GM18867 (cell line): ENCODE results near the gene STIM2.

ENCODE experiments used
- ATAC-seq: cut with Tn5 transposase; IDR thresholded peaks from one replicate; pipeline ENCODE4 v1.9.1; 2021; ENCODE audit warnings: mild to moderate bottlenecking, moderate library complexity; ENCODE audit not compliant: unreplicated experiment

The STIM2 gene

DNA sequence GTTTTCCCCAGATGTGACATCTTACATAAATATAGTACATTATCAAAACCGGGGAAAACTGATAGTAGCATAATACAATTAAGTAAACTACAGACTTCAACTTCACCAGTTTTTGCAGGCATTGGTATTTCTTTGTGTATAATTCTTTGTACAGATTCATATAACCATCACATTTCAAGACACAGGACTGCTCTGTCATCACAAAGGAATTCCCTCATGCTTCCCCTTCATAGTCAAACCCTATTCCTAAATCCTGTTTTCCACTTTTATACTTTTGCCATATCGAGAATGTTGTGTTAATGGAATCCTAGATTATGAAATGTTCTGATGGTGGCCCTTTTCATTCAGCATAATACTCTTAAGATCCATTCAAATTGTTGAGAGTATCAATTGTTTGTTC, 36.0 kb downstream of the STIM2 start:
- ATAC-seq, result no peak

DNA sequence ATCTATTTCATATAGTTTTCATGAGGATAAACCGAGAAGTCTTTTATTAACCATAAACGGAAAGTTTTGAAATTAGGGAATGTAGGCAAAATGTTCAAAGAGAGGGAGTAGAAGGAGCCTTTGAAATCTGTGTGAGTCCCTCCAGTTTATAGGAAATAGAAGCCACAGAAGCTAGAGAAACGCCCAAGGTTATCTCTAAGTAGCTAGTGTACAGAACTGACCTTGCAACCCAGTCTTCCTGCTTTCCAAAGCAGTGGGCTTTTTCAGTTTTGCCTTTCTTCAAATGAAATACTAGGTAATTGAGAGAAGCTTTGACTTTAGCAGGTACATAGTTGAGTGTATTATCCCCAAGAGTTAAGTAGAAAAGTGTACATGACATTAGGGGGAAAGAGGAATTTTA, 39.4 kb downstream of the STIM2 start:
- ATAC-seq, result no peak

DNA sequence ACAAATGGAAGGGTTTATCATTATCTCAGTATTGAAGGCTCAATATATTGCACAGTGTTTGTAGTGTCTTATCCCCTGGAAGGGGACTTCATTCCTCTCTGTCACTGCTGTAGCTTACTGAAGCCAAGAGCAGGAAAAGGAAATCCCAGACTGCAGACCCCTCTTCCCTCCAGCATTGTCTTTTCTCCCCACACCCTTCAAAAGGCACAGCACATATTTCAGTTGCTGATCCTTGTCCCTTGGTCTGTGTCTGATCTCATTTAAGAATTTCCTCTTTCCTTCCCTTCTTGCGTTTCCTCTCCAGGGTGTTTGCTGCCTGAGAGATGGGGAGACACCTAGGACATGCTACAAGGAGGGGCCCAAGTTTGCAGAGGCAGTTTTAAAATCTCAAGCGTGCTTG, 40.1 kb downstream of the STIM2 start:
- ATAC-seq, result no peak

DNA sequence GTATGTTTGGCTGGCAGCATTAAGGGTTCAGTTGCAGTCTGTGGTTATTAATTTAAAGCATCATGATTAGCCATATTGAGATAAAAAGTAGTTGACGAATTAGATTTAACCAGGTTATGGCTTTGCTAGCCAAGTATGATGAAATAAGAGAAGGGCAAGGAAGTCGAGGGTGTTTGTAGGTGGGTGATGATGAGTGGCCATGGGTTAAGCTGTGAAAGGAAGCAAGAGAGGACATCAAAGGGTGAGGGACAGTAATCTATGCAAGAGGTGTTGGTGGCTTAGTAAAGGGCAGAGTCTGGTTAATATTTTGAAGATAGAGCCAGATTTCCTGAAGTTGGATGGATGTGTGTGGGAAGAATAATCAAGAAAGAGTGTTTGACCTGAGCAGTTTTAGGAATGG, 44.5 kb downstream of the STIM2 start:
- no peak for ATAC-seq

DNA sequence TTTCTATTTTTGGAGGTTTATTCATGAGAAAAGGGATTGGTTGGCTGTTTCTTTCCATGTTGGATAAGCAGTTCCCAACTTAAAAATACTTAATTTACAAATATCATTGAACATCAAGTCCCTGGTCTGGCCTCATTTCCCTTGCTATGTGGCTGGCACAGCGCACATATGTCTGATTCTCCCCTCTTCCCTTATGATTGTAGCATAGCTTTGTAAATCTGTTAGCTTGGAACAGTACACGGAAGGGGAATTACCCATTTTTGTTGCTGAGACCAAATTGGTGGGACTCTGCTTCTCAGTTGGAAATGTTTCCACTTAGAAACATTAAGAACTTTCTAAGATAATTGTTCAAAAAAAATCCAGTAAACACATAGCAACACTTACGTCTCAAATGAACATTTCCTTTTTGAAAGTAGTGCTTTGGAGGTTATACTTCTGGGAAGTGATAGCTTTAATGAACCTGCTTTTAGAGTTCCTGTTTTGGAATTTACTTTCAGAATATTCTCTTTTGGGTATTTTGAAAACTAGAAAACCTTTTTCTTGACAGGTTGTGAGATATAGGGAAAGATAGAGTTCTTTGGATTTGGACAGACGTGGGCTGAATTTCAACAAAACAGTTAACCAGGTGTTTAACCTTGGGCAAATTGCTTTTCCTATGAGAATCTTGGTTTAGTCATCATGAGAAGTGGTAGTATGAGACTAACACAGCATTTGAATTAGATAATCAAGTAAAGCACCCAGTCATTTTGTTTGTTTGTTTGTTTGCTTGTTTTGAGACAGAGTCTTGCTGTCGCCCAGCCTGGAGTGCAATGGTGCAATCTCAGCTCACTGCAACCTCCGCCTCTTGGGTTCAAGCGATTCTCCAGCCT, 47.3 kb downstream of the STIM2 start:
- no peak for ATAC-seq

DNA sequence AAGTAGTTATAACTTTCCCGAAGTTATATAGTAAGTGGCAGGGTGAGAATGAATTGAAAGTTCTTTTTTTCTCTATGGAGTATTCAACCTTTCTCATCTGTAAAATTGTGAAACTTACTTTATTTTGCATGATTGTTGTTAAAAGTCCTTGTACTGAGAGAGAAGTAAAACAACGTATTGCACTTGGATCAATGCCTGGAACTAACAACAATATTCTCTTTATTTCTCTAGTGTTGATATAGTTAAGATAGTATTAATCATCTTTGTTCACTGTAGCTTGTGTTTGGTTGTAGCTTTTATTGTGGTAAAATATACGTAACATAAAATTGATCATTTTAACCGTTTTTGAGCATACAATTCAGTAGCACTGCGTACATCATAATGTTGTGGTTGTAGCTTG, 48.7 kb downstream of the STIM2 start:
- ATAC-seq, result no peak

DNA sequence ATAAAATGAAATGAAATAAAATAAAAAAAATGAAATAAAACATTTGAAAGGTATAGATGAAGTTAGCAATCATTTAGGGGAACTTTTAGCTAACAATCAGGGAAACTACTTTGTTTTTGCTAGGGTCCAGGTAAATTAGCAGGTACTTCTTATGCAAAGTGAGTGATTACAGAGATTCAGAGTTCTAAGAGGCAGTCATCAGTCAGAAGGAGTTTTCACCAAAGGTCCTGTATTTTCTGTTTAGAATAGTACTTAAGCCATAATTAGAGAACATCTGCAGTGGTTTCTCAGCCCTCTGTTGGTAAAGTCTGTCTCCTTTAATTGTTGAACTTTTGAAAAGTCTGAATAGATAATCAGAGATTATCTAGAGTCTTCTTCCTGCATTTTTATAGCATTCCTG, 50.6 kb downstream of the STIM2 start:
- ATAC-seq, result no peak

DNA sequence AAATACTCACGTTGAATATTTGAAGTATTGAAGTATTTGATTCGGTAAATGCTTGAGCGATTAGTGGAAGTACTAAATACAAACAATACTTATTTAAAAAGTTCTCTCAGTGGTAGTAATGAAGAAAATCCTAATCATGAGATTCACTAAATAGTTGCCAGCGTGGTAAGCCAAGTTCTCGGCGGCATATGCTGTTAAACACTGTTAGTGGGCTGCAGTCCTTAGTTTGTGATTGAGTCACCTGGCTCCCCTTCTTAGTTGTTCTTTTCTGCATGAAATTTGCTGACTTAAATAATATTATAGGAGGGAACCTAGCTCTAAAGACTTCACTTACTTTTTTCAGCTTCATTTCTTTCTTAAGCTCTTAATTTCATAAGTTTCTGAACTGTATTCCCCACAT, 51.4 kb downstream of the STIM2 start:
- no peak for ATAC-seq

DNA sequence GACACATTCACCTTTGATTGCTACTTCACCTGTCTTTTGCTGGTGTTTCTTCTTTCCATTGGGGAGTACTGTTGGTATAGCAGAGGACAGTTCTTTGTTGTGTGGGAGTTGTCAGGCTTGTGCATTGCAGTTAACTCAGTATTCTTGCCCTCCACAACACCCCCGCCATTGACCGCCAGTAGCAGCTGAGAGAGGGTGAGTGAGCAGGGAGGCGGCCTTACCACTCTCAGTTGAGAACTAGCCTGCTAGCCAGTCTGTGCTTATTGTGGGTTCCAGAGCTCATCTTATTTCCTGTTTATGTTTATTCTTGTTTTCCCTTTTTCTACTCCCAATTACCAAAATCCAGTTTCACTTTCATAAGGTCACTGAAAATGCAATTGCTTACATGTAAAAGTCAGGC, 52.2 kb downstream of the STIM2 start:
- ATAC-seq, result peak; percentile 72

DNA sequence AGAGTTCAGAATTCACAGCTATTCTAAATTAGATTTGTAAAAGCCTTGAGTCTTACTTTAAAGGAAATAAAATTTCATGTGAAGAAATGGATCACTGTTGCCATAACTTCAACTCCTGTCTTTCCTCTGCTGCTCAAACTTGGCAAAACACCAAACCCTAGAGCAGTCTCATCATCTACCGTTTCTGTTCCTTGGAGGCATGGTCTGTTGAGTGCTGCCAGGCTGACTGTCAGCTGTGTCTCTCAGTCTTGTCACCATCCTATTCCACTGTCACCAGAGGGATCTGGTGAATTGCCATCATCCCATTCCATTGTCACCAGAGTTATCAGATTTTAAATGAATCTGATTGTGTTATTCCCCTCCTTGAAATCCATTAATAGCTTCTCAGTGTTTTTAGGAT, 55.6 kb downstream of the STIM2 start:
- no peak for ATAC-seq

DNA sequence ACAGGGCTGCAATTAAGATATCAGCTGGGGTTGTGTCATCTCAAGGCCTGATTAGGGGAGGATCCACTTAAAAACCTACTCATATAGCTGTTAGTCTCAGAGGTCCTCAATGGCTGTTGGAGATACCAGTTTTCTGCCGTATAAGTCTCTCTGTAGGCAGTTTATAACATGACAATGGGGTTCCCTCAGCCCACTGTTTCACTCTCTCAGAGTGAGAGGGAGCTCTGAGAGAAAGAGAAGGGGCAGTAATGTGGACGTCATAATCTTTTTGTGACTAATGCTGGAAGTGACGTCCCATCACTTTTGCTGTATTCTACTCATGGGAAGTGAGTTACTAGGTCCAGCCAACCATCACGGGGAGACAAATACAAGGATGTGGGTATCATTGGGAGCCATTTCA, 70.3 kb downstream of the STIM2 start:
- no peak for ATAC-seq

DNA sequence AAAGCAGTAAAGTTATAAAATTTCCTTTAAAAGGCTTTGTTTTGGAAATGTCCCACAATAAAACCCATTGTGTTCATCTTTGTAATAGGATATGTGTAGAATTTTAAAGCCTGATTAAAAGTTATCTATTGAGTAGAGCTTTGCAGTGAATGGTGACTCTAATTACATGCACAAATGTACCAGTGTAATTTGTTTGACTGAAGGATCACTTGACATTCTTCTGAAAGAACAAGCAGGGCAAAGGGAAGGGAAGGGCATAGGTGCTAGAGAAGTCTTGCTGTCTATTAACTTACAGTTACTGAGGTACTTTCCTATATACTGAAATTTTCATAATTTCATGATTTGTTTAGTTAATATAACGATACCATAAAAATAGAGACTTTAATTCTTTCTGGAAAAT, 70.8 kb downstream of the STIM2 start:
- ATAC-seq, result no peak

DNA sequence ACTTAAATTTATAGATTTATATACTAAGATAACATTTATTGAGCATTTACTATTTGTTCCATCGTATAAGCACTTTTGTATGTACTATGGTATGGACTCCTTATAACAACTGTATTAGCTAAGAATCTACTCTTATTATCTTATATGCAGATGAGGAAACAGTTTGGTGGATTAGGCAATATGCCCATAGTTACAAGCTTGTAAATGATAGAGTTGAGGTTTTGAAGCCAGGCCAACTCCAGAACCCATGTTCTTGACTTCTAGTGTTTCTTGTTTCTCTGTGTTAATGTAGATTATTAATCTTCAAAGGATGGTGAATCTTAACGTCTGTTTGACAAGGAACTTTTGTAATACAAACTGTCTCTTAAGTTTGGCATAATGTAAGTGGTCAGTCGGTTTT, 71.3 kb downstream of the STIM2 start:
- ATAC-seq, result no peak

DNA sequence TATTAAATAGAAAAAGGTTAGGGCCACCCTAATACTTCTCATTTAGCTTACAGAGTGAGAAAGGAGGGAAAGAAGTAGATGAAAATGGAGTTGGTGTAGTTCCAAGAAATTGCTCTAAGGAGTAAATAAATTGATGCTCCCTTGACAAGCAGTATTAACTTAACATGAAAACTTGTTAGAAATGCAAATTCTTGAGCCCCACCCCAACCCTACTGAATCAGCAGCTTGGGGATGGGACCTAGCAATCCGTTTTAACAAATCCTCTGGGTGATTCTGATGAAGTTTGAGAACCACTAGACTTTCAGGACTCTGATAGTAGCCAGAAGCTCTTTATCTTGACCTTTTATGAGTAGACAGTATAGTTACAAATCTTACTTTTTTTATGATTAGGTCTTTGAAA, 74.8 kb downstream of the STIM2 start:
- ATAC-seq, result no peak

DNA sequence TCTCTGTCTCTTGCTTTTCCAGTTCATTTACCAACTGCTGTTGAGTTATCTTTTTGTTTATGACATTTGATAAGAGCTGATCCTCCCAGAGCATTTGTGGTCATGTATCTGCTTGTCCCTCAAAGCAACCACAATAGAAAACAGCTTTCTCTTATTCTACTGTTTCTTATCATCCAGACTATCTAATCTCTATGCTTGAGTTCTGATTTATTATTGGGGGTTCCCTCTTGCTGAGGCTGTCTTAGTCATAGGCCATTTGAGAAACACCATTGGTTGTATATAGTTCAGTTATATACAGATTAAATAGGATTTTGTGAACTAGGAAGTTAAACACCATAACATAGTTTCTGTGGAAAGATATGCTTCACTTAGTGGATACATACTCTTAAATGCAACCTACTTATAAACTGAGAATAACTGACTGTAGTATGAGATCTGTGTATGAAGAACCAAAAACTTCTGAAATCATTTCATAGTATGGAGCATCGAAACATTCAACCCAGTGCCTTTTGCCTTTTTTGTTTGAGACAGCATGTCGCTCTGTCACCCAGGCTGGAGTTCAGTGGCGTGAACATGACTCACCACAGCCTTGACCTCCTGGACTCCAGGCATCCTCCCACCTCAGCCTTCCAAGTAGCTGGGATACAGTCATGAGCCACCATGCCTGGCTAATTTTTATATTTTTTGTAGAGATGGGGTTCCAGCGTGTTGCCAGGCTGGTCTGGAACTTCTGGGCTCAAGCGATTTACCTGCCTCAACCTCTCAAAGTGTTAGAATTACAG, 75.8 kb downstream of the STIM2 start:
- ATAC-seq, result no peak

DNA sequence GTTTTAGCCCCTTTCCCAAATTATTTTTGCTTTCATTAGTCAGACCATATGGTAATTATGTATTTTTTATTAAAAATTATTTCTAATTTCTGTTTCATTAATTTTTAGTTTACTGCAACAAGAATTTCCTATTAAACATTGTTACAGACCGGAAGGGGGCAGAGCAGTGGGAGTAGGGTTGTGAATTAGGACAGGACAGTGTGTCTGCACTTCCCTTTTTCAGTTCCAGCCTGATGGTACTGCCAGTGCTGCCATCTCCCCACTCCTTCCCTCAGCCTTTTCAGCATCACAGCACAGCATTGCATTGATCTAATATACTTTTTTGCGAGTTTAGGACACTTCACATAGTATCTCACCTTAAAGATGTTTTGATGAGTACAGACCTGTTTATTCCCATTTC, 76.5 kb downstream of the STIM2 start:
- ATAC-seq, result peak; percentile 73

DNA sequence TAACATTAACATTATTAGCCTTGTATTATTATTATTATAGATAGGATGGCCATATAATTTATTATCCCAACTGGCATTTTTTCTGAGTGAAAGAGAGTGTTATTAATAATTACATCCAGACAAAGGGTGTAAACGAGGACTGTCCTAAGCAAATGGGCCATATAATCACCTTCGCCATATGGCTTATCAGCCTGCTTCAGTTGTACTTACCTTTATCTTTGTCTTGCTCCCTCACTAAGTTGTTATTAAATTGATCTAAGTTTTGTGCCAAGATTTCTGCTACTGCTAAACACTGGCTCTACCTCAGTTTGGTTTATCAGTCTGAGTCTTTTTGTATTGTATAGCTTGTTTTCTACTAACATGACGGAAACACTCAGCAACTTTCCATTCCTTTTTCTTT, 76.9 kb downstream of the STIM2 start:
- ATAC-seq, result no peak

DNA sequence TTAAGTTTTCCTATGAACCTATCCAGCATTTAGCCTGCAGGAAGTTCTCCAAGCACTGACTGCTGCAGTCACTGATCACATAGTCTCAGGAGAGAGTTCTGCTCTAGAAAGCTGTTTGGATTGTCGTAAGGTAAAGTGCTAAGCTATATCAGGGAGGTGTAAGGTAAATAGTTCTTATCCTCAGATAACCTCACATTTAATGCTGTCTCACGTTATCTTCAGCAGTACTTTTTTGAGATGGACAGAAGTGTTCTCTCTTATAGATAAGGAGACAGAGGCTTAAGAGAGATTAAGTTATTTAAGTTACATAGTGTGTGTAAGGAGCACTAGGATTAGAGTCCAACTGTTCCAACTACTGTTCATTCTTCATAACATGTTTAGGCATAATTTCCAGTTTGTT, 77.9 kb downstream of the STIM2 start:
- ATAC-seq, result no peak

DNA sequence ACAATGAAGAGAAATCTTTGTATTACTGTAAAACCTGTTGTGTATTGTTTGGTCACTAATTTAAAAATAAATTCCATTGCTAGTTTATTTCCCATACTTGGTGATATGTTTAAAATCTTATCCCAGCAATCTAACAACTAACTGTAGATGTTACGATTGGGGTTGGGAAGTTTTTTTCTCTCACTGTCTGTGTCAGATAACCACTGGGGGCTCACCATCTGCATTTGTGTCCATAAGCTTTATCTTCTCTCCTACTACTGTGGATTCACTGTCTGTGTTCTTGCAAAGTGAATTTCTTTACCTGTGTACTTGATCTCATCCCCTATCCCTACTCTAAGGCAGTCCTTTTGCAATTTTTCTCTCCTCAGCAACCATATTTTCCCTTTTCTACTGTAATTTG, 81.3 kb downstream of the STIM2 start:
- no peak for ATAC-seq

DNA sequence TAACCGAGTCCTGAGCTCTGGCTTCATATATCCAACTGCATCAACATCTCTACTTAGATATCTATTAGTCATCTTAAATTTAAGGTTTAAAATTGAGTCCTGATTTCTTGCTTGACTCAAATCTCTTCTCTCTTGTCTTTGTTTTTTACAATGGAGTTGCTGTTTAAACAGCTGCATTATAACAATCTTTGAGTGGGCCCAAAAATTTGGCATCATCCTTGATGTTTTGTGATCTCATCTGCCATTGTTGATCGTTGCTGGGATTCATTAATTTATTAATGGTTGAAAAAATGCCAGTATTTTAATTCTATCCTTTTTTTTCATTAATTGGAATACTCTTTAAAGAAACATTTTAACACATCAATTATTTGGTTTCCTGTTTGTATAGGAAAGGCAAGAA, 82.2 kb downstream of the STIM2 start:
- no peak for ATAC-seq

DNA sequence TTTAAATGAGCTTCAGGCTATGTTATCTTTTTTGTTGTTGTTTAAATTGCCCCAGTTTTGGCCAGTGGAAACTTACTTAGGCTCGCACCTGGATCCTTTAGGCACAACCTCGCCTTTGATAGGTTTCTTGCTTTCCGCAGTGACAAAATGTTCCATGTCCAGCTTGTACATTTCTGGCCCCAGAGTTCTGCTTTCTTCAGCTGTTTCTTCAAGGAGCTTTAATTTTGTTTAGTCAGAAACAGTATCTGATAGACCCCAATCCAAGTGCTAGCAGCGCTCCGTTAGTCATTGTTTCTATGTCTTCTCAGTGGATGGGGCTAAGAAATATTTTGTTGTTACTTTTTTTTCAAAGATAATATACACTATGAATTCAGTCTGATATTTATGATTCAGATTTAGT, 82.8 kb downstream of the STIM2 start:
- ATAC-seq, result no peak

DNA sequence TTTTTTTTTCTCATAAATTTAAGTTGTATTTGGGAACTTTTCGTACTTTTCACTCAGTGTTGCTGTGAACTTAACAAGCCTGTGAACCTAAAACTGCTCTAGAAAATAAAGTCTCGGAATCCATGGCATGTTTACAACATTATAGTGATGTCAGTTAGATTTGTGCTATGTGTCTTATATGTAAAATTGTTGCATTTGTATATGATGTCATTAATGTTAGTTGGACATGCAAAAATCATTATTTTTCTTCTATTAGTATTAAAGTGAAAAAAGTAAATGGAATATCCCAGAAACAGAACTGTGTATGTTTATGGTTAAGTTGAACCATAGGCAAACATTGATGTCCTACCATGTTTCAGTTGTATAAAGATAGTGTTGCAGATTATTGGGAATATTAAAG, 85.2 kb downstream of the STIM2 start:
- no peak for ATAC-seq
